Measurements from ENCODE around the gene PGR. TPM values are rescaled to one million over a fixed set of nuclear protein-coding genes. Genes with fewer than 3 reads are reported as not detected.

PGR gene
- under 1 TPM in 2 of 3 donors, not detected in 1; 0.03 to 0.05 TPM for total RNA-seq

DNA sequence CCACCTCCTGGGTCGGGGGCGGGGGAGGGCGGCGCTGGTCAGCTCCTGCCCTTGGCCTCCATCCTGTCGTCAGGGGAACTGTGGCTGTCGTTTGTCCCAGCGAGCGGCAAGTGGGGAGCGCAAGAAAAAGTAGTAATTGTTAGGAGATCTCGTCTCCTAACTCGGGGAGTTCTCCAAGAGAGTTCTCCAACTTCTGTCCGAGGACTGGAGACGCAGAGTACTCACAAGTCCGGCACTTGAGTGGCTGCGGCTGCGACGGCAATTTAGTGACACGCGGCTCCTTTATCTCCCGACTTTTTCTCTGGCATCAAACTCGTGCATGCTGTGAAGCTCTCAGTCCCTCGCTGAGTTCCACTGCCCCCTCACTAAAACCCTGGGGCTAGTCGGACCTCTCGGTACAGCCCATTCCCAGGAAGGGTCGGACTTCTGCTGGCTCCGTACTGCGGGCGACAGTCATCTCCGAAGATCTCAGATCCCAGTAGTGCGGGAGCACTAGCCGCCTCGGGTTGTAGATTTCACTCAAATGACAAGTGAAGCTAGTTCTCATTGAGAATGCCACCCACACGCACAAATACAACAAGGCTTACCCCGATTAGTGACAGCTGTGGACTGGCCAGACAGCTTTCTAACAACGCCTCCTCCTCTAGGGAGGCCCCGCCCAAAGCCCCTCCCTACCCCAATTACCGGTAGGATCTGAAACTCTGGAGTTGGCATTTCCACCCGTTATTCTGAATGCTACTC is at the start of gene PGR:
Gene PGR (minus strand): TSS at position 611 of the 741 bp plus-strand sequence. CDS start 743 bp downstream, outside the sequence.
- ATAC-seq (no peak), DNase-seq (no peak)
- Mint-ChIP-seq H3K4me3 (no peak within 1 kb of the TSS), H3K27me3 (ENCODE audit: low read depth) (peaks cover 32% of the 10 kb centered on the region), H3K36me3 (ENCODE audit: insufficient read depth) (no peaks in the 10 kb centered on the region), H3K9me3 (no peaks in the 10 kb centered on the region), H3K4me1 (ENCODE audit: low read depth) (peaks cover 3% of the 10 kb centered on the region)

DNA sequence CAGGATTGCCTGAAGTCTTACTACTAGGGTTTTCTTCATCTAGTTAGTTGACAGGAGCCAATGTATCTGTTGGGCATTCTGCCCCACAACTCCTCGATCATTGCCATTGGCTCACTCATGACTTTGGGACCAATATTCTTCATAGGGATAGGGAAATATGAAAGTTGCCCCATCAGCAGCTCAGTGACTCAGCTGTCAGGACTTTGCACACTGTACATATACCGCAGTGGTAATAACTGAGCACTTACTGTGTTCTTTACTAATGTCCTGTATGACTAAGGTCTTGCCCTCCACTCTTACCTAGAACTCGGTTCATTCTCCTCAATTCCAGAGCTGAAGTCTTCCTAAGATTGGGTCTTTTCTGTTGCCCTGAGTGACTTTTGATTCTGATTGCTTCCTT is 46.8 kb upstream of the PGR start:
- DNase-seq (no peak), ATAC-seq (no peak)
- Mint-ChIP-seq H3K36me3 (ENCODE audit: insufficient read depth) (no peaks in the 10 kb centered on the region), H3K4me3 (no peak overlapping the region), H3K4me1 (ENCODE audit: low read depth) (no peaks in the 10 kb centered on the region), H3K9me3 (peaks cover 9% of the 10 kb centered on the region), H3K27me3 (ENCODE audit: low read depth) (no peaks in the 10 kb centered on the region)

DNA sequence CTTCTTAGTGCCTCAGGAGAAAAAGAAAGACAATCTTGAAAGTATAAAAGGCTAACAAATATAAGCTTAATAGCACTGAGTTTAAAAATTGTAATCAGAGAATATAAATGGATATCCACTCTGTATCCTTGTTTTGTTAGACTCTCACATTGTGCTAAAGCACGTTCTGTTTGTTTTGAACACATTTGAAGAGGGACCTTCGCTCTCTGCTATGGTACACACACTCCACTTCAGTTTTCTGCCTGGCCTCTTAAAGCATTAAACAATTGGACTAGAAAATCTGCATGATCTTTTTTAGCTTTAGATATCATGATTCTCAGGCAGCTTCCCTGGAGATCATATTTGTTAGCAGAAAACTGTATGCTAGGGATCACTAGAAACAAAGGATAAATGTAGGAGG is 40.3 kb upstream of the PGR start:
- Mint-ChIP-seq H3K4me1 (ENCODE audit: low read depth) (no peaks in the 10 kb centered on the region), H3K9me3 (peaks cover 20% of the 10 kb centered on the region)
- ATAC-seq: no peak

DNA sequence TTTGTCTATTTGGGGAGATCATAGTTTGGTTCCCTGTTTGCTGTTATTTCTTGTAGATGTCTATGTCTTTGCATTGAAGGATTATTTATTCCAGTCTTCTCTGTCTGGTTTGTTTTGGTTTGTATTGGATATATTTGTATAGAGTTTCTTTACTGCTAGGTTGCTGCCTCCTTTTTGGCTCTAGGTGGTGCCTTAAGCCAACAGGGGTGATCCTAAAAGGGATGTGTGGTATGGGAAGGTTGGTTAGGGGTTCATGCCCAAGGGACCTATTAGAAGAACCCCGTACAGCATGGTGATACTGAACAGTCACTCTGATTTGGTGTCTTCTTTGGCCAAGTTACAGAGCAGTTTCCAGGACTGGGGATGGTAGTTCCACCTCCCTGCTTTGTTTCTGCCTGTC is 36.4 kb upstream of the PGR start:
- Mint-ChIP-seq H3K36me3 (ENCODE audit: insufficient read depth) (no peaks in the 10 kb centered on the region), H3K9me3 (peaks cover 30% of the 10 kb centered on the region), H3K4me3 (no peak overlapping the region), H3K27me3 (ENCODE audit: low read depth) (no peaks in the 10 kb centered on the region), H3K4me1 (ENCODE audit: low read depth) (no peaks in the 10 kb centered on the region)
- ATAC-seq (no peak), DNase-seq (no peak)

More for the DNA sequence above, 40.3 kb upstream of the PGR start:
- Mint-ChIP-seq H3K27me3 (ENCODE audit: low read depth) (no peaks in the 10 kb centered on the region), H3K4me3 (no peak overlapping the region), H3K36me3 (ENCODE audit: insufficient read depth) (no peaks in the 10 kb centered on the region)
- no peak for DNase-seq

DNA sequence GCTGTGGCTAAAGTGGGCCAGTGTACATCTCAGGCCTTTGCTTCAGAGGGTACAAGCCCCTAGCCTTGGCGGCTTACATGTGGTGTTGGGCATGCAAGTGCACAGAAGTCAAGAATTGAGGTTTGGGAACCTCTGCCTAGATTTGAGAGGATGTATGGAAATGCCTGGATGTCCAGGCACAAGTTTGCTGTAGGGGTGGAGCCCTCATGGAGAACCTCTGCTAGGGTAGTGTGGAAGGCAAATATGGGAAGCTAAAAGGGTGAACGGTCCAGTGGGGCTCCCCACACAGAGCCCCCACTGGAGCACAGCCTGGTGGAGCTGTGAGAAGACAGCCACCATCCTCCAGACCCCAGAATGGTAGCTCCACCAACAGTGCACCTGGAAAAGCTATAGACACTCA is 28.5 kb upstream of the PGR start:
- Mint-ChIP-seq H3K27me3 (ENCODE audit: low read depth) (no peaks in the 10 kb centered on the region), H3K4me1 (ENCODE audit: low read depth) (no peaks in the 10 kb centered on the region), H3K9me3 (peaks cover 32% of the 10 kb centered on the region), H3K4me3 (no peak overlapping the region), H3K36me3 (ENCODE audit: insufficient read depth) (no peaks in the 10 kb centered on the region)
- ATAC-seq (no peak), DNase-seq (no peak)

DNA sequence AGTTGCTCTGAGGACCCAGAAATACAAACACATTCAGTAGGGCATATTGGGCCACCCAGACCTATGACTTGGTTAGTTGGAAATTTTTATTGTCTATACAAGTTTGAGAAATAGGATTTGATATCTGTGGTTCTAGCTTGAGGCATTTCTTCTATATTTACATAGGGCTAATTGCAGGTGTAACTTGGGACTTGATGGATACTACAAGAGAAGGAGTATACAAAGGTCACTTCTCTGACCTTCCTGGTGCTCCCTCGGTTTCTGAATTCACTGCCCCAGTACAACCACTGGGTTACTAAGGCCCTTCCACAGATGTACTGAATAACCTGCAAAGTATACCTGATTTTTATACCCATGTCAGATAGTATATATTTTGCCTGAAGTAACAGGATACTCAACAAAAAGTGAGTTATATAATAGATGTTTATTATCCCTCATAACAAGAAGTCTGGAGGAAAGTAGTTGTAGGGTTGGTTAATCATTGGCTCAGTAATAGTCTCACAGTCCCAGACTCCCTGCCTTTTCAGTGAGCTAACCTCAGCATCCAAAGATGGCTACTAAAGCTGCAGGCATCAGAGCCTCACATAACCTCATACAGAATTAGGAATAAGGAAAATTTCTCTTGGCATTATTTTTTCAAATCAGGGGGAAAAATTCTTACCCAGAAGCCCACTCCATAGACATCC is 8.8 kb upstream of the PGR start:
- H3K36me3 Mint-ChIP-seq (ENCODE audit: insufficient read depth): no peaks in the 10 kb centered on the region
- DNase-seq (no peak), ATAC-seq (no peak)
- H3K9me3 Mint-ChIP-seq: no peaks in the 10 kb centered on the region
- H3K27me3 Mint-ChIP-seq (ENCODE audit: low read depth): no peaks in the 10 kb centered on the region
- no peaks in the 10 kb centered on the region for H3K4me1 Mint-ChIP-seq (ENCODE audit: low read depth)
- H3K4me3 Mint-ChIP-seq: no peak overlapping the region

DNA sequence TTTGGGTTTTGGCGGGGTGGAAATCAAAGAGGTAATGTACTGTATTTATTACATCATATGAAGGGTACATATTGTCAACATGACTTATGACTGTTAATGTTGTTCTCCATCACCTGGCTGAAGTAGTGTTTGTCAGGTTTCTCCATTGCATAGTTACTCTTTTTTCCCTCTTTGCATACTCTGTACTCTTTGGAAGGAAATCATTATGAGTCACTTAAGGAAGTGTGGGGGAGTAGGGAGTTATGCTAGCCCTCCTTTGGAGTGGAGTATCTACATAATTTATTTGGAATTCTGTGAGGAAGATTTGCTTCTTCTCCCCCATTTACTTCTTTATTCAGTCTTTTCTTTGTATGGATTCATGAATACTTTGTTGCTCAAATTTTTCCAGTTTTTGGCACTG is 3.6 kb upstream of the PGR start:
- peaks cover 18% of the 10 kb centered on the region for H3K27me3 Mint-ChIP-seq (ENCODE audit: low read depth)
- H3K4me1 Mint-ChIP-seq (ENCODE audit: low read depth): no peaks in the 10 kb centered on the region
- no peak for ATAC-seq
- no peaks in the 10 kb centered on the region for H3K36me3 Mint-ChIP-seq (ENCODE audit: insufficient read depth)
- no peaks in the 10 kb centered on the region for H3K9me3 Mint-ChIP-seq
- no peak overlapping the region for H3K4me3 Mint-ChIP-seq
- DNase-seq: no peak

DNA sequence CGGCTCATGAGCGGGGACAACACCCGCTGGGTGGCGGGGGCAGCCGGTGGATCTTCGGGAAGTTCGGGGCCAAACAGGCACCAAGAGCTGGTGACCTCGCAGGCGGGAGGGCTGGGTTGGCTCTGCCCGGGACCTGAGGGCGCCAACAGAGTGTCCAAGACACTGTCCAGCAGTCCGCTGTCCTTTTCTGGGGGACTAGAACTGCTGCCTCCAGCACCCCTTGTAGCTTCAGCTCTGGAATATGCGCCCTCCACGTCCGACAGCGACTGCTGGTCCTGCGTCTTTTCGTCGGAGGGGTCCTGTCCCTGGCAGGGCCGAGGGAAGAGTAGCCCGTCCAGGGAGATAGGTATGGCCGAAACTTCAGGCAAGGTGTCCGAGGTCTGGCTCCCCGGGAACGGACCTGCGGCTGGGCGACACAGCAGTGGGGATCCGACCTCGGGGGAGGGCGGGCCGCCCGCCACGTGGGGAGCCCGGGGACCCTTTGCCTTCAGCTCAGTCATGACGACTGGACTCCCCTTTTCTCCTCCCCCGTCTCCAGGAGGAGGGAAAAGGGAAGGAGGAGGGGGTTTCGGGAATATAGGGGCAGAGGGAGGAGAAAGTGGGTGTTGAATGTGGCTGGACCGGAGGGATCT is 926 bp downstream of the PGR start:
- Mint-ChIP-seq H3K27me3 (ENCODE audit: low read depth) (peaks cover 33% of the 10 kb centered on the region), H3K36me3 (ENCODE audit: insufficient read depth) (no peaks in the 10 kb centered on the region), H3K9me3 (peaks cover under 1% of the 10 kb centered on the region), H3K4me1 (ENCODE audit: low read depth) (peaks cover 3% of the 10 kb centered on the region), H3K4me3 (no peak overlapping the region)
- DNase-seq (no peak), ATAC-seq (no peak)

DNA sequence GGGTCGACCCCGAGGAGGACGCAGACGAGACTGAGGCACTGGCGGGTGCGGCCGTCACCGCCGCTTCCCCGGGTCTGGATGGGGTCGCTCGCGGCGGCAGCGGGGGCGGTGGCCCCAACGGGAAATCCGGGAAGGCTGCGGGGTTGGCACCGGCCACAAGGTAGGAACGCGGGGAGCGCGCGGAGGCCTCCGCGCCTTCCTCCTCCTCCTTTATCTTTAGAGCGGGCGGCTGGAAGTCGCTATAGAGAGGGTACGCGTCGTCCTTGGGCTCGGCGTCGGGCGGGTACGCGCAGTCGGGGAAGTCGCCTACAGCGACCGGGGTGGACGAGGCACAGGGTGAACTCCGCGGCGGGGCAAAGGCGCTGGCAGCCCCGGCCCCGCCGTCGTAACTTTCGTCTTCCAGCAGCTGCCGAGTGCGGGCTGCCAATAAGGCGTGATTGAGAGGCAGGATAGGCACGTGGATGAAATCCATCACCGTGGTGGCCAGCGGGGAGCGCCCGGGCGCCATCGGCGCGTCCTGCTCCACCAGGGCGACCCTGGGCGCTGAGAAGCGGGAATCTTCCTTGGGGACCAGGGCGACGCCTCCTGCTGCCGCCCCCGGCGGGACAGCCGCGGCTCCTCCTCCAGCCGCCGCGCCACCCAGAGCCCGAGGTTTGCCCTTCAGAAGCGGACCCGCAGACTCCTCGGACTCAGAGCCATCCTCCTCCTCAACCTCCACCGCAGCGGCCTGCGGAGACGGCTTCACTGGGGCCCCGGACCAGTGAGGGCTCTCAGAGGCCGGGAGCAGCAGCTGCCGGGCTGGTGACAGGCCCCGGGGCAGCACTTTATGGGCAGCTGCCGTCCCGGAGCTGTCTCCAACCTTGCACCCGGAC is 1.7 kb downstream of the PGR start:
- H3K9me3 Mint-ChIP-seq: peaks cover 5% of the 10 kb centered on the region
- H3K36me3 Mint-ChIP-seq (ENCODE audit: insufficient read depth): no peaks in the 10 kb centered on the region
- ATAC-seq: no peak
- H3K4me1 Mint-ChIP-seq (ENCODE audit: low read depth): peaks cover 3% of the 10 kb centered on the region
- H3K27me3 Mint-ChIP-seq (ENCODE audit: low read depth): peaks cover 33% of the 10 kb centered on the region
- no peak overlapping the region for H3K4me3 Mint-ChIP-seq
- no peak for DNase-seq

DNA sequence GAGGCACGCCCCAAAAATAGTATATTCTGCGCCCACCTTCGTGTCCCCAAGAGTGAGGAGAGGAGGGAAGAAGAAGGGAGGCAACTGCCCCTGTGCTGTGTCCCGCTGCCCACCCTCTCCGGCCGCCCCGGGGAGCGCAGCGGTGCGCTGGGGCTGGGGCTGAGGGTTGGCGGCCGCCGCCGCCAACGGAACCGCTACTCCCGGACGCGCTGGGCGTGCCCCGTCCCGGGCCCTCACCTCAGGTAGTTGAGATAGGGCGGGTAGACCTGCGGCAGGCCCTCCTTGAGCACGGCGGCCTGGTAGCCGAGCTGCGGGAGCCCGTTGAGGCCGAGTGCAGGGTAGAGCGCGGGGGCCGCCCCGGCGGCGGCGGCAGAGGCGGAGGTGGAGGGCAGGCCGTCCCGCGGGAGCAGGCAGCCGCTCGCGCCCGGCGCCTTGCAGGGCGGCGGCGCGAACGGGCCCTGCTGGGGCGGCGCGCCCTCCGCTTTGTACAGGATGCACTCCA is 2.4 kb downstream of the PGR start:
- no peaks in the 10 kb centered on the region for H3K36me3 Mint-ChIP-seq (ENCODE audit: insufficient read depth)
- peaks cover 5% of the 10 kb centered on the region for H3K9me3 Mint-ChIP-seq
- DNase-seq (no peak), ATAC-seq (peak in 1 of 2 donors; percentile 46)
- peaks cover 3% of the 10 kb centered on the region for H3K4me1 Mint-ChIP-seq (ENCODE audit: low read depth)
- peaks cover 33% of the 10 kb centered on the region for H3K27me3 Mint-ChIP-seq (ENCODE audit: low read depth)
- H3K4me3 Mint-ChIP-seq: no peak overlapping the region

DNA sequence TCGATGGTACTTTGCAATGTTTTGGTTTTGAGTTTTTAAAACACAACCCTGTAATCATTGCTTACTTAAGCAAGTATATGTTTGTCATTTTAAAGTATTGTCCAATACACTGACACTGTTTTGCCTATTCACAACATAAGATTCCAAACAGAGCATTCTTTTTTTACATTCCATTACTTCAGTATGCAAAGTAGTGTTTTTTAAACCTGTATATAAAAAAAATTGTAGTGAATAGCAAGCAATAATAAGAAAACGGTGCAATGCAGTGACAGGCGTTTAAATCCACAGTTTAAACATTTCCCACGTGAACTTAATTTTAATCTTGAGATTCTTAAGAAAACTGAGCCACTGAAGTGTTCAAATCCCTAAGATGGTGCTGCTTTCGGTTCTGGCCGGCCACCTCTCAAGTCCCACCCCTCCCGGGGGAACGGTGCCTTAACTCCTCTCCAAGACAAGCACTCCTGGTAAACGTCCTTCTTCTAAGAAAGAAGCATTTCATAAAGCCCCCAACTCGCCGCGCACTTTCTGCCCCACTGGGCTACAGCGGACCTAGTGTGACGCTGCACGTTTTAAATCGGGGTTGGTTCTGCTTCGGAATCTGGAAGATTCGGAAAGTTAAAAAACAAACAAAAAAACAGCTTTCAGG is 2.9 kb downstream of the PGR start:
- Mint-ChIP-seq H3K4me3 (no peak overlapping the region), H3K9me3 (peaks cover 5% of the 10 kb centered on the region), H3K4me1 (ENCODE audit: low read depth) (peaks cover 3% of the 10 kb centered on the region), H3K27me3 (ENCODE audit: low read depth) (peaks cover 33% of the 10 kb centered on the region), H3K36me3 (ENCODE audit: insufficient read depth) (no peaks in the 10 kb centered on the region)
- ATAC-seq (no peak), DNase-seq (no peak)

DNA sequence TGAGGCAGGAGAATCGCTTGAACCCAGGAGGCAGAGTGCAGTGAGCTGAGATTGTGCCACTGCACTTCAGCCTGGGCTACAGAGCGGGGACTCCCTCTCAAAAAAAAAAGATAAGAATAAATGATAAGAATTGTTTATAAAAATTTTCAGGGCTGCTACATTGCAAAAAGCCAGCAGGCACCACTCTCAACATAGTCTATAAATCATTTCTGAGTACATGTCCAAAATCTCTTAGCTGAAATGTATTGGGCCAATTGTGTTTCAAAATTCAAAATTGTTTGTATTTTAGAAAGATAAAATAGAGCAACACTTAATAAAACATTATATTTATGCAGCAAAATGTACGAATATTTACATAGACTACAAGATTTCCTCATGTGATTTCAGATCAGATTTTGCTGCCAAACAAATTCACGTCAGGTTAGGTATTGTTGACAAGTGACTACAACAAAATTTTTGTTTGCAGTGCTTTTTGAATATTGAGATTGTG is 13.9 kb downstream of the PGR start:
- no peak for ATAC-seq
- Mint-ChIP-seq H3K4me1 (ENCODE audit: low read depth) (no peaks in the 10 kb centered on the region), H3K9me3 (peaks cover 8% of the 10 kb centered on the region), H3K36me3 (ENCODE audit: insufficient read depth) (no peaks in the 10 kb centered on the region), H3K27me3 (ENCODE audit: low read depth) (no peaks in the 10 kb centered on the region), H3K4me3 (no peak overlapping the region)
- no peak for DNase-seq

DNA sequence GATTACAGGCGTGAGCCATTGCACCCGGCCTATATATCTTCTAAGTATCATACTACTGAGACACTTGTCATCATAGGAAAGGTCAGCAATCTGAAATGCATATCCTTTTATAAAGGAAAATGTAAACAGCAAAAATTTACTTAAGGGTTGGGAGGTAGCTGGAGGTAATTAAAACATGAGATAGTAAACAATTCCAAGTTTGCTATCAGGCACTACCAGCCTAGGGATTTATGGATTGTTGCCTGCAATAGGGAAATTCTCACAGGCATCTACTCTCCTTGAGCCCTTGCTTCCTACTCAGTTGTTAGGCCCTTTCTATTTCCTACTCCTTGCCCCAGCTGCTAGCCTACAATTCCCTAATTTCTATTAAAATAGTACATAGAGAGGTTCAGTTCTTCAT is 16.1 kb downstream of the PGR start:
- Mint-ChIP-seq H3K36me3 (ENCODE audit: insufficient read depth) (no peaks in the 10 kb centered on the region), H3K27me3 (ENCODE audit: low read depth) (no peaks in the 10 kb centered on the region), H3K9me3 (peaks cover 9% of the 10 kb centered on the region), H3K4me1 (ENCODE audit: low read depth) (no peaks in the 10 kb centered on the region), H3K4me3 (no peak overlapping the region)
- DNase-seq (no peak), ATAC-seq (no peak)
